Mesenteric fat pad (tissue), 1 donor: ENCODE data around the gene CCDC187. TPM values are rescaled to one million over a fixed set of nuclear protein-coding genes. Genes with fewer than 3 reads are reported as not detected.
"Not testable (repeated sequence)": the region's sequence is repeated elsewhere in the genome, so short reads cannot be mapped to it uniquely, and the experiment has no call there.

Source experiments
- DNase-seq: peaks from one replicate; pipeline ENCODE4 v3.0.0-alpha.2; 2020; ENCODE audit warnings: low spot score
- total RNA-seq: library from RNA; stranded (reverse); fragmentation: NEBNext Ultra II Directional; extraction: Animal tissue kit (Norgen Biotek cat#: 25700); gene quantifications from one replicate; pipeline ENCODE4 v1.2.1, GENCODE V29; 2021
- donor health status: DM: yes; HTN: yes; CAD: no.

CCDC187 gene
- total RNA-seq, 1 donor from 2014 or later = not detected

GRCh38 chr9:136327304-136327974, 23.5 kb upstream of the CCDC187 start, which contains the start of gene GPSM1:
Gene GPSM1 (plus strand): TSS chr9:136327539. CDS start chr9:136327696, 157 bp downstream.
- no peak for DNase-seq

DNA sequence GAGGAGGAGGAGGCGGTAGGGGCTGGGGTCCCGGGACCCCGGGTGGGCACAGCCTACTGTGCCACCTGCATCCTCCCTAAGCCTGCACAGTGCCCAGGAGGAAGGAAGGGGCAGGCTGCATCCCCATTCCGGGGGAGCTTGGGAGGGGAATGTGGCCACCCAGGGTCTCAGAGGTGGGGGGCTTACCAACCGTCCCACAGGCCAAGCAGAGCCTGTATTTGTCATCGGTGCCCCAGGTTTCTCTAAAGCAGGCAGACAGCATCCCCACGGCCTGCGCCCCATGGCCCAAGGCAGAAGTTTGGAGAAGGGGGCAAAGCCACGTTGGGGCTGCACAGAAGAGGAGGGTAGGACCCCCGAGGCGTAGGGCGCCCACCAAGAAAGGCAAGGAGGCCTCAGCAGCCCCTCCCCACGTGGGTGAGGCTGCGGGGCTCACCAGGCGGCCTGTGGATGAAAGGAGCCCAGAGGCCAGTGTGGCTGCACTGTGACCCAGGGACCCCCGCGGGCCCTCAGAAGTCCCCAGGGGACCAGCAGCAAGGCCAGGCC, 22.9 kb upstream of the CCDC187 start:
- DNase-seq = no peak

DNA sequence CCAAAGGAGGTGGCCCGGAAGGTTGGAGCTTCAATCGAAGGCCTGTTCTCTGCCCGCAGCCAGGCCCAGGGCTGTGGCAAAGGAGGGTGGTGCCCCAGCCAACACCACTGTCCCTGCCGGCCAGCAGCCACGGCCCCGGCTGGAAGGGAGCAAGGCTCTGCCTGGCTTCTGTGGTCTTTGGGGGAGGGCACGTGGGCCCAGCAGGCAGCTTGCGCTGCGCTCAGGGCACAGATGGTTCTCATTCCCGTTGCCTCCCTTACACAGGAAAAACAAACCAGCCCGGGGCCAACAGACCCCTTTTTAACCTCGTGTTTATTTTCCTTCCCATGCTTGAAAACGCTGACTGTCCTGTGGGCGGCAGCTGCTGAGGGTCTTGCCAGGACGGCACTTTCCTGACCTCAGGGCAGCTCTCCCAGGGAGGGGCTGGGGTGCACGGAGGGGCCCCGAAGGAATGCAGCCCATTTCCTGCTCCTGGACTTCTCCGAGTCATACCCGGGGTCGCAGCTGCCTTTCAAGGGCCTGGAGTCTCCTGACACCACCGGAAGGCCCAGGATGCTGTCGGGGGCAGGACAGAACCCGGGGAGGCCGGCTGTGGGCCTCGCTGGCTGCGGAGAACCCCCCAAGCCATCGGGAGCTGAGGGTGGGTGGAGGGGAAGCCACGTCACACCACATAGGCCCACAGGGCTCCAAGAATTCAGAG, 22.3 kb upstream of the CCDC187 start:
- no peak for DNase-seq

DNA sequence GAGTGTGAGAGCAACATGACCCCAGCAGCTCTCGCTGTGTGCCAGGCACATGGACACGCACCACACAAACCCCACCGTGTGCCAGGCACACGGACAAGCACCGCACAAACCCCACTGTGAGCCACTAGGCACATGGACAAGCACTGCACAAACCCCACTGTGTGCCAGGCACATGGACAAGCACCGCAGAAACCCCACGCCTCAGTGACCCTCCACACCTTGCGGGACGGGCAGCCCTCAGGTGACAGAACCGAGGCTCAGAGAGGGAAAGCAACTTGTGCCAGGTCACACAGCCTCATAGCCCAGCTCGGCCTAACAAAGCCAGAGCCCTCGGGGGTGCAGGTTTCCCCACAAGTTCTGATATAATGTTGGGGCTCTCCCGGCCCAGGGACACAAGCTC, 21.5 kb upstream of the CCDC187 start:
- no peak for DNase-seq

GRCh38 chr9:136324501-136325300, 20.8 kb upstream of the CCDC187 start:
- DNase-seq = no peak

GRCh38 chr9:136323371-136323789, 19.5 kb upstream of the CCDC187 start:
- no peak for DNase-seq

GRCh38 chr9:136322756-136323330, 18.9 kb upstream of the CCDC187 start:
- DNase-seq = no peak

- DNase-seq = no peak
Observed at GRCh38 chr9:136321561-136321960, 17.7 kb upstream of the CCDC187 start.

DNA sequence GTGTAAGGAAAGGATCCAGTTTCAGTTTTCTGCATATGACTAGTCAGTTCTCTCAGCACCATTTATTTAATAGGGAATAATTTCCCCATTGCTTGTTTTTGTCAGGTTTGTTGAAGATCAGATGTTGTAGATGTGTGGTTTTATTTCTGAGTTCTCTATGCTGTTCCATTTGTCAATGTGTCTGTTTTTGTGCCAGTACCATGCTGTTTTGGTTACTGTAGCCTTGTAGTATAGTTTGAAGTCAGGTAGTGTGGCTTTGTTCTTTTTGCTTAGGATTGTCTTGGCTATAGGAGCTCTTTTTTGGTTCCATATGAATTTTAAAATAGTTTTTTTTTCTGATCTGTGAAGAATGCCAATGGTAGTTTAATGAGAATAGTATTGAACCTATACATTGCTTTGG, 17.1 kb upstream of the CCDC187 start:
- not testable (repeated sequence) for DNase-seq

DNA sequence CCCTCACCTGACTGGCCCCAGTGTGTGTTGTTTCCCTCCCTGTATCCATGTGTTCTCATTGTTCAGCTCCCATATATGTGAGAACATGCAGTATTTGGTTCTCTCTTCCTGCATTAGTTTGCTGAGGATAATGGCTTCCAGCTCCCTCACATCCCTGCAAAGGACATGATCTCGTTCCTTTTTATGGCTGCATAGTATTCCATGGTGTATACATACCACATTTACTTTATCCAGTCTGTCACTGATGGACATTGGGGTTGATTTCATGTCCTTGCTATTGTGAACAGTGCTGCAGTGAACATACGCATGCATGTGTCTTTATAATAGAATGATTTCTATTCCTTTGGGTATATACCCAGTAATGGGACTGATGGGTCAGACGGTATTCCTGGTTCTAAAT, 16.1 kb upstream of the CCDC187 start:
- not testable (repeated sequence) for DNase-seq

DNA sequence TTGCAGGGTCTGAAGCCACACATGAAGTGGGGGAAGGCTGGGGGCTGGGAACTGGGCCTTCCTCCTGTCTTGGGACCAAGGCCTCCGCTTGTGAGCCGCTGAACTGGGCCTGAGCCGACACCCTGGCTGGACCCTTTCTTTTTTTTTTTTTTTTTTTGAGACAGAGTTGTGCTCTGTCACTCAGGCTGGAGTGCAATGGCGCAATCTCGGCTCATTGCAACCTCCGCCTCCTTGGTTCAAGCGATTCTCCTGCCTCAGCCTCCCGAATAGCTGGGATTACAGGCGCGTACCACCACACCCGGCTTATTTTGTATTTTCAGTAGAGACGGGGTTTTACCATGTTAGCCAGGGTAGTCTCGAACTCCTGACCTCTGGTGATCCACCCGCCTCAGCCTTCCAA, 15.3 kb upstream of the CCDC187 start:
- not testable (repeated sequence) for DNase-seq

DNA sequence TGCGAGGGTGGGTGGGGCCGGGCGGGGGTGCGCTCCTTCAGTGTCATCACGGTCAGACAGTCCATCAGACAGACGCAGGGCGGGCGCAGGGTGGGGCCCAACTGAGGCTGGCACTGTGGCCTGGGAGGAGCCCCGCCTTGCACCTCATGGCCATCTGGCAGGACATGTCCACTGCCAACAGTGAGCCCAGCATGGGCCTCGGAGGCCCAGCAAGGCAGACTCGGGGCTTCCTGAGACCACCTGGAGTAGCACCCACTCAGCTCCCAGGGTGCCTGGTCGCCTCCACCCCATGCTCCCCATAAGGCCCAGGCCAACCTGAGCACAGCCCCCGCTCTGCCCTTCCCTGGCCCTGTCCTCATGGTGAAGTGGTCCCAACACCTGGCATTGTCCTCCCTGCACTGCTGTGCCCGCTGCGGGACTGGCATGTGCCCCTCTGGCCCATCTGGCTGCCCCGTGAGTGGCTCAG, 14.9 kb upstream of the CCDC187 start:
- no peak for DNase-seq

- DNase-seq = no peak
Observed at GRCh38 chr9:136318111-136318775, 14.3 kb upstream of the CCDC187 start.

- no peak for DNase-seq
Observed at GRCh38 chr9:136317695-136318094, 13.8 kb upstream of the CCDC187 start.

DNA sequence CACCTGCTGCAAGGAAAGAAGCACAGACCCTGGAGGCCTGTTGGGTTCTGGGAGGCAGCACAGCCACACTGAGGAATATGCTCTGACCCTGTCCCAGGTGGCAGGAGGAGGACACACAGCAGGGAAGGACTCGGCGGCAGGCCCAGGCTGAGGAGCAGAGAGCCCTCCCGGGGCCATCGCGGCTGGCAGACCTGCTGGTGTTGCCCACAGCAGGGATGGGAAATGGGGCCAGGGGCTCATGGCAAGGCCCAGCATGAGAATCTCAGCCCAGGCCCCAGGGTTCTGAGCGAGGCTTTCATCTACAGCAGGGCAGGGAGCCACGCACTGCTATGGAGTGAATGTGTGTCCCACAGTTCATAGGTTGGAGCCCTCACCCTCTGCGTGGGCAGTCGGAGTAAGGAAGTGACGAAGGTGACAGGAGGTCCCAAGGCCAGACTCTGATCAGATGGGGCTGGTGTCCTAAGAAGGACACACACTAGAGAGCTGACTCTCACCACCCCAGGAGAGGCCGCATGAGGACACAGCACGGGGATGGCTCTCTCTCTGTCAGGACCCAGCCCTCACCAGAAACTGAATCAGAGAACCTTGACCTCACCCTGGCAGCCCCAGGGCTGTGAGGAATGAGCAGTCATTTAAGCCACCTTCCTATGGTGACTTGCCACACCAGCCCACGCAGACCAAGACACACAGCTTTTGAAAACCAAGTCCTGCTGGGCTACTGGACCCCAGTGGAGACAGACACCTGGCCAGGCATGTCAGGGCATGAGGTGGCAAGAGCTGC, 13.2 kb upstream of the CCDC187 start:
- no peak for DNase-seq

DNA sequence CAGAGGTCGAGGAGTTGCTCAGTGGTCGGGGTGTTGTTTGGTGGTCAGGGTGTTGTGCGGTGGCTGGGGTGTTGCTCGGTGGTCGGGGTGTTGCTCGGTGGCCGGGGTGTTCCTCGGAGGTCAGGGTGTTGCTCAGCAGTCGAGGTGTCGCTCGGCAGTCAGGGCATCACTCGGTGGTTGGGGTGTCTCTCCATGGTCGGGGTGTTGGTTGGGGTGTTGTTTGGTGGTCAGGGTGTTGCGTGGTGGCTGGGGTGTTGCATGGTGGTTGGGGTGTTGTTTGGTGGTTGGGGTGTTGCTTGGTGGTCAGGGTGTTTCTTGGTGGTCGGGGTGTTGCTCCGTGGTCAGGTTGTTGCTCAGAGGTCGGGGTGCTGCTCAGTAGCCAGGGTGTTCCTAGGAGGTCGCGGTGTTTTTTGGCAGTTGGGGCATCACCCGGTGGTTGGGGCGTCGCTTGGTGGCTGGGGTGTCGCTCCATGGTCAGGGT, 12.4 kb upstream of the CCDC187 start:
- DNase-seq = no peak

DNA sequence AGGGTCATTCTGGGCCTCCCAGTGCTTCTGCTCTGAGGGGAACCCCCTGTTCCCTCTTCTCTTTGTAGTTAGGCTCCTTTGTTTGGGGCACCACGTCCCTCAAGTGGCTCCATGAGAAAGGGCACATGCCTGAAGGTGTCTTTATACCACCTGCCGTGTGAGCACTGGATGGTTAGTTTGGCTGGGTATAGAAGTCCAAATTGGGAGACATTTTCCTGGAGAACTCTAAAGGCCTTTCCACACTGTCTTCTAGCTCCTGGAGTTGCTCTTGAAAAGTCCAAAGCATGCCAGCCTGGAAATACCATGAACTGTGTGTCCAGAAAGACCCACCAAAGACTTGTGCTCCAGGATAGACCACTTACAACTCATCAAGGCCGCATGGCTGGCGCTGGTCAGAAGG, 11.1 kb upstream of the CCDC187 start:
- no peak for DNase-seq

GRCh38 chr9:136314056-136314416, 10.1 kb upstream of the CCDC187 start:
- DNase-seq = no peak

- no peak for DNase-seq
Observed at GRCh38 chr9:136313111-136314055, 9.5 kb upstream of the CCDC187 start.
